ENCODE data around the gene GLG1. TPM values are rescaled to one million over a fixed set of nuclear protein-coding genes. Genes with fewer than 3 reads are reported as not detected.
"Not testable (repeated sequence)": the region's sequence is repeated elsewhere in the genome, so short reads cannot be mapped to it uniquely, and the experiment has no call there.

GLG1 gene
- total RNA-seq, 1 experiment from 2014 or later: 487 TPM

DNA sequence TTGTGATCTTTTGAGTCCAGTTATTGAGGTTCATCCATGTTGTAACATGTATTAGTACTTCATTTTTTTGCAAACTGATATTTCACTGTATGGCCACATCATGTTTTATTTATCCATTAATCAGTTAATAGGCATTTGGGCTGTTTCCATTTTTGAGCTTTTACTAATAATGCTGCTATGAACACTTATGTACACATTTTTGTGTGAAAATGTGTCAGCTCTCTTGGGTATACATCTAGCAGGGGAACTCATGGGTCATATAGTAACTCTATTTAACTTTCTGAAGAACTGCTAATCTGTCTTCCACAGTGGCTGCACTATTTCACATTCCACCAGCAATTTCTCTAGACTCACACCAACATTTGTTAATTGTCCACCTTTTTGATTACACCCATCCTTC is 82.0 kb downstream of the GLG1 start:
- Histone ChIP-seq H3K36me3 (ENCODE audit: insufficient read depth, low read length, poor library complexity, severe bottlenecking) (peaks cover 56% of the 10 kb centered on the region), H3K4me3 (ENCODE audit: low read depth, low read length, poor library complexity, severe bottlenecking) (no peak overlapping the region), H3K27ac (ENCODE audit: low read depth, low read length, poor library complexity, severe bottlenecking) (no peak overlapping the region), H3K27me3 (replicated peaks; ENCODE audit: insufficient read depth, low read depth, low read length, poor library complexity) (no peaks in the 10 kb centered on the region), H3K4me1 (ENCODE audit: insufficient read depth, low read length, poor library complexity, severe bottlenecking) (peaks cover 20% of the 10 kb centered on the region), H3K9me3 (ENCODE audit: low read depth, low read length, poor library complexity, severe bottlenecking) (no peaks in the 10 kb centered on the region)
- TF ChIP-seq, protein P1, sequence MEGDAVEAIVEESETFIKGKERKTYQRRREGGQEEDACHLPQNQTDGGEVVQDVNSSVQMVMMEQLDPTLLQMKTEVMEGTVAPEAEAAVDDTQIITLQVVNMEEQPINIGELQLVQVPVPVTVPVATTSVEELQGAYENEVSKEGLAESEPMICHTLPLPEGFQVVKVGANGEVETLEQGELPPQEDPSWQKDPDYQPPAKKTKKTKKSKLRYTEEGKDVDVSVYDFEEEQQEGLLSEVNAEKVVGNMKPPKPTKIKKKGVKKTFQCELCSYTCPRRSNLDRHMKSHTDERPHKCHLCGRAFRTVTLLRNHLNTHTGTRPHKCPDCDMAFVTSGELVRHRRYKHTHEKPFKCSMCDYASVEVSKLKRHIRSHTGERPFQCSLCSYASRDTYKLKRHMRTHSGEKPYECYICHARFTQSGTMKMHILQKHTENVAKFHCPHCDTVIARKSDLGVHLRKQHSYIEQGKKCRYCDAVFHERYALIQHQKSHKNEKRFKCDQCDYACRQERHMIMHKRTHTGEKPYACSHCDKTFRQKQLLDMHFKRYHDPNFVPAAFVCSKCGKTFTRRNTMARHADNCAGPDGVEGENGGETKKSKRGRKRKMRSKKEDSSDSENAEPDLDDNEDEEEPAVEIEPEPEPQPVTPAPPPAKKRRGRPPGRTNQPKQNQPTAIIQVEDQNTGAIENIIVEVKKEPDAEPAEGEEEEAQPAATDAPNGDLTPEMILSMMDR (conservative IDR thresholded peaks at IDR 0.05; ENCODE audit: low read depth, low read length): no peak
- TF ChIP-seq EZH2 (IDR thresholded peaks at IDR 0.05; ENCODE audit: borderline replicate concordance, low read depth, low read length, poor library complexity, severe bottlenecking): no peak
- ChIA-PET CTCF (no interaction called here), POLR2A (ENCODE audit: low non-redundant PET) (no interaction called here)
- TSS peak; percentile 2 for BruUV-seq (replicated peaks)
- DNase-seq (ENCODE audit: low spot score): no peak
- intact Hi-C loops (cut with micrococcal nuclease; ENCODE audit: unreplicated experiment): no loop called here

DNA sequence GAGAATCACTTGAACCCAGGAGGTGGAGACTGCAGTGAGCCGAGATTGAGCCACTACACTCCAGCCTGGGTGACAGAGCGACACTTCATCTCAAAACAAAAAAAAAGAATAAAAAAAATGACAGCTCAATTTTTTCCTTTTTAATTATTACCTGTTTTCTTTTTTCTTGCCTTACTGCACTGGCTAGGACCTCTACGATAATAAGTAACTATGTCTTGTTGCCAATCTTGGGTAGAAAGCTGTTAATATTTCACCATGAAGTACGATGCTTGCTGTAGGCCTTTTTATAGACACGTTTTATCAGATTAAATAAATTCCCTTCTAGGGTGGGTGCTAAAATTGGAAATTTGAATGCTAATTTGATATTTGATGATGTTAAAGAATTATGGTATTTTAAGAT is 82.8 kb downstream of the GLG1 start:
- POLR2A ChIA-PET (ENCODE audit: low non-redundant PET): no interaction called here

DNA sequence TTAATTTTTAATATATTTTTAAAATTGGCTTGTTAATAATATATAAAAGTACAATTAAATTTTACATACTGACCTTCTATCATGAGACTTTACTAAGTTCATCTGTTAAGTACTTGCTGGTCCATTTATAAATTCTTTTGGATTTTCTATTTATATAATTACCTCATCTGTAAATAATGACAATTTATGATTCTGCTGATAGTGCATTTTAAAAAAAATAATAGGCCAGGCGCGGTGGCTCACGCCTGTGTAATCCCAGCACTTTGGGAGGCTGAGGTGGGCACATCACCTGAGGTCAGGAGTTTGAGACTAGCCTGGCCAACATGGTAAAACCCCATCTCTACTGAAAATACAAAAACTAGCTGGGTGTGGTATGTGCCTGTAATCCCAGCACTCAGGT is 83.2 kb downstream of the GLG1 start:
- POLR2A ChIA-PET (ENCODE audit: low non-redundant PET); H3K27me3 ChIP-seq (replicated peaks; ENCODE audit: insufficient read depth, low read depth, low read length, poor library complexity); H3K9me3 ChIP-seq (ENCODE audit: low read depth, low read length, poor library complexity, severe bottlenecking); CTCF ChIA-PET; DNase-seq (ENCODE audit: low spot score); intact Hi-C loops (cut with micrococcal nuclease; ENCODE audit: unreplicated experiment); H3K4me3 ChIP-seq (ENCODE audit: low read depth, low read length, poor library complexity, severe bottlenecking); BruUV-seq (replicated peaks); H3K27ac ChIP-seq (ENCODE audit: low read depth, low read length, poor library complexity, severe bottlenecking): not testable (repeated sequence)
- peaks cover 20% of the 10 kb centered on the region for H3K4me1 ChIP-seq (ENCODE audit: insufficient read depth, low read length, poor library complexity, severe bottlenecking)
- peaks cover 56% of the 10 kb centered on the region for H3K36me3 ChIP-seq (ENCODE audit: insufficient read depth, low read length, poor library complexity, severe bottlenecking)

More for the DNA sequence above, 82.8 kb downstream of the GLG1 start:
- H3K36me3 ChIP-seq (ENCODE audit: insufficient read depth, low read length, poor library complexity, severe bottlenecking): peaks cover 60% of the 10 kb centered on the region
- no peak overlapping the region for H3K27ac ChIP-seq (ENCODE audit: low read depth, low read length, poor library complexity, severe bottlenecking)
- no peaks in the 10 kb centered on the region for H3K27me3 ChIP-seq (replicated peaks; ENCODE audit: insufficient read depth, low read depth, low read length, poor library complexity)
- peaks cover 20% of the 10 kb centered on the region for H3K4me1 ChIP-seq (ENCODE audit: insufficient read depth, low read length, poor library complexity, severe bottlenecking)
- no peak for DNase-seq (ENCODE audit: low spot score)
- intact Hi-C loops (cut with micrococcal nuclease; ENCODE audit: unreplicated experiment): no loop called here
- no peaks in the 10 kb centered on the region for H3K9me3 ChIP-seq (ENCODE audit: low read depth, low read length, poor library complexity, severe bottlenecking)
- TF ChIP-seq EZH2 (IDR thresholded peaks at IDR 0.05; ENCODE audit: borderline replicate concordance, low read depth, low read length, poor library complexity, severe bottlenecking): no peak
- TF ChIP-seq, protein P1 (conservative IDR thresholded peaks at IDR 0.05; ENCODE audit: low read depth, low read length): no peak
- BruUV-seq (replicated peaks): no TSS peak
- CTCF ChIA-PET: no interaction called here
- H3K4me3 ChIP-seq (ENCODE audit: low read depth, low read length, poor library complexity, severe bottlenecking): no peak overlapping the region

DNA sequence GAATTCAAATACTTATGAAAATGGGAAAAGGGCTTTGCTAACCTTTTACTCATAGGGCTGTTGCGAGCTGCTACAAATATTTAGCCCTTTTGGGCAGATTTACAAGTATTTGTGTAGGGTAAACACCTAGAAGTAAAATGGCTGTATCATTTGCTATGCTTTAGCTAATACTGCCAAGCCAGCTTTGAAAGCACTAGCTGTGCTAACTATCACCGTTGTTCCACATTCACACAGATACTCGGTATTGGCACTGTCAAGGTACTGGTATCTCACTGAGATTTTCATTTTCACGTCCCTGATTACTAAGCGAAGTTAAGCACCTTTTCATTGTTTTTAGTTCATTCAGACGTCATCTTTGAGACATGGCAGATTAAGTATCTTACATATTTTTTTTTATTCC is 84.8 kb downstream of the GLG1 start:
- H3K27me3 ChIP-seq (replicated peaks; ENCODE audit: insufficient read depth, low read depth, low read length, poor library complexity): no peaks in the 10 kb centered on the region
- H3K36me3 ChIP-seq (ENCODE audit: insufficient read depth, low read length, poor library complexity, severe bottlenecking): peaks cover 47% of the 10 kb centered on the region
- BruUV-seq (replicated peaks): no TSS peak

More for the DNA sequence above, 84.8 kb downstream of the GLG1 start:
- CTCF ChIA-PET: no interaction called here
- POLR2A ChIA-PET (ENCODE audit: low non-redundant PET): no interaction called here
- no peak for DNase-seq (ENCODE audit: low spot score)
- H3K4me3 ChIP-seq (ENCODE audit: low read depth, low read length, poor library complexity, severe bottlenecking): no peak overlapping the region
- TF ChIP-seq, protein P1 (conservative IDR thresholded peaks at IDR 0.05; ENCODE audit: low read depth, low read length): no peak
- no peak for TF ChIP-seq EZH2 (IDR thresholded peaks at IDR 0.05; ENCODE audit: borderline replicate concordance, low read depth, low read length, poor library complexity, severe bottlenecking)
- H3K27ac ChIP-seq (ENCODE audit: low read depth, low read length, poor library complexity, severe bottlenecking): peak overlapping the region; percentile 69
- H3K4me1 ChIP-seq (ENCODE audit: insufficient read depth, low read length, poor library complexity, severe bottlenecking): peaks cover 20% of the 10 kb centered on the region
- intact Hi-C loops (cut with micrococcal nuclease; ENCODE audit: unreplicated experiment): no loop called here
- H3K9me3 ChIP-seq (ENCODE audit: low read depth, low read length, poor library complexity, severe bottlenecking): no peaks in the 10 kb centered on the region

Data from A673 (cell line).